Gastrocnemius medialis (tissue), 4 donors: ENCODE results near the gene CDC42.

Experiments
- CTCF ChIP-seq, 5 experiments: fragments of 450-650 bp in 3 of 5; fragments of 200-600 bp in 2 of 5; sonication (generic) in 2 of 5; IDR thresholded peaks in 4 of 5; conservative IDR thresholded peaks in 1 of 5; 1 replicate in 4 of 5; 2 replicates in 1 of 5; pipeline ENCODE4 v1.5.1; 2016 to 2019; ENCODE audit warnings: antibody characterized with exemption in 5 of 5, mild to moderate bottlenecking in 3 of 5, moderate library complexity in 3 of 5
- POLR2A ChIP-seq, 2 donors: fragments of 450-650 bp; IDR thresholded peaks; one replicate each; pipeline ENCODE4 v1.6.1; 2017; ENCODE audit warnings: antibody characterized with exemption in 2 of 2, mild to moderate bottlenecking in 2 of 2, moderate library complexity in 2 of 2

DNA sequence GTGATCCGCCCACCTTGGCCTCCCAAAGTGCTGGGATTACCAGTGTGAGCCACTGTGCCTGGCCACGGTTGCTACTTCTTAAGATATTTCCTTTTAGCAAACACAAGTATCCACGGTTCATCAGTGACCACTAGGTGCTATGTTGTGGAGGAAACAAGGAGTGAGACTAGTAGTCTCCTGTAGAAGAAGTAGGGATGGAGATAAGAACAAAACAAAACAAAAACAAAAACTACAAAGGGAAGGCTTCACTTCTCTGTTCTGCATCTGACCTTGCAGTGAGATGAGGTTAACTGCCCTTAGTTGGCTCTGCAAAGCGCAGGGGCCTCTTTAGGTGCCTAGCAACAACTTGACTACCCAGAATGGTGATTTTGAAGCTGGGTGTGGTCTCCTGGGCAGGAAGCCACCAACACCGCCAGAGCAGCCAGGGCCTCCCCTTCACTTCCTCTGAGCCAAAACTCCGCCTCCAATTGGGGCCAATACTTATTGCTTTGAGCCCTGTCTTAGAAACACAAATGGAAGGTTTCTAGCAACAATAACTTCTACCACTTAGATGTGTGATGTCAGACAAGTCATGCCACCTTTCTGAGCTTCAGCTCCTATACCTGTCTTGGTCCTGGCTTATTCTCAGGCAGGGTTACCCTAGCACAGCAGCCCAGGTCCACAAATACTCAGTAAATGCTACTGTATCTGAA, 12.8 kb upstream of the CDC42 start:
- TF ChIP-seq POLR2A (IDR thresholded peaks at IDR 0.05) (no peak), CTCF (IDR thresholded peaks at IDR 0.05 in 4 of 5, conservative IDR thresholded peaks at IDR 0.05 in 1 of 5) (no peak)
